Common myeloid progenitor, CD34-positive (primary cell): ENCODE measurements around the gene CHEK1.
"Not testable (repeated sequence)": the region's sequence is repeated elsewhere in the genome, so short reads cannot be mapped to it uniquely, and the experiment has no call there.

Experiments used
- CTCF ChIA-PET: fragments of 350-600 bp; sonication (Branson Sonifier 250); formaldehyde crosslinking; loops from one replicate; lab custom pipeline; 2021; ENCODE audit warnings: antibody characterized with exemption; lab: Charles Lee
- POLR2A ChIA-PET: fragments of 350-600 bp; sonication (Branson Sonifier 250); formaldehyde crosslinking; loops from one replicate; lab custom pipeline; 2021; ENCODE audit warnings: antibody characterized with exemption; lab: Charles Lee
- DNase-seq, 3 donors: peaks; one replicate each; pipeline versions ENCODE4 v3.0.0 to v3.0.0-alpha.2; 2013
- H3K27ac ChIP-seq, 2 experiments: 1 replicate in 1 of 2; 2 replicates in 1 of 2; pipeline ENCODE4 v1.7.0; 2013; ENCODE audit warnings: inconsistent platforms in 2 of 2, low read length in 2 of 2, mild to moderate bottlenecking in 2 of 2, low read depth in 1 of 2, moderate library complexity in 1 of 2; ENCODE audit not compliant: severe bottlenecking in 2 of 2, insufficient read depth in 1 of 2, poor library complexity in 1 of 2
- H3K27me3 ChIP-seq, 5 experiments: replicated peaks in 2 of 5; 1 replicate in 3 of 5; 2 replicates in 2 of 5; pipeline versions ENCODE4 v1.6.1 to v1.7.0; 2013; ENCODE audit warnings: low read length in 4 of 5, mild to moderate bottlenecking in 2 of 5, moderate library complexity in 2 of 5, inconsistent platforms in 1 of 5; ENCODE audit not compliant: insufficient read depth in 5 of 5, control insufficient read depth in 4 of 5
- H3K36me3 ChIP-seq, 4 experiments: 1 replicate in 2 of 4; 2 replicates in 2 of 4; pipeline versions ENCODE4 v1.6.1 to v1.7.0; 2013; ENCODE audit warnings: low read length in 3 of 4, control low read depth in 1 of 4, mild to moderate bottlenecking in 1 of 4; ENCODE audit not compliant: control insufficient read depth in 4 of 4, insufficient read depth in 4 of 4
- H3K4me1 ChIP-seq, 4 experiments: 1 replicate in 3 of 4; 2 replicates in 1 of 4; pipeline versions ENCODE4 v1.6.1 to v1.7.1; 2013; ENCODE audit warnings: low read length in 3 of 4, mild to moderate bottlenecking in 3 of 4, control low read depth in 1 of 4, inconsistent platforms in 1 of 4, moderate library complexity in 1 of 4; ENCODE audit not compliant: control insufficient read depth in 4 of 4, insufficient read depth in 4 of 4; ENCODE audit errors: control extremely low read depth in 1 of 4
- H3K4me3 ChIP-seq, 7 experiments: 1 replicate in 4 of 7; 2 replicates in 3 of 7; pipeline versions ENCODE4 v1.5.1 to v1.7.0; 2013; ENCODE audit warnings: mild to moderate bottlenecking in 7 of 7, low read length in 6 of 7, moderate library complexity in 6 of 7, inconsistent platforms in 2 of 7, low read depth in 2 of 7, control low read depth in 1 of 7; ENCODE audit not compliant: insufficient read depth in 4 of 7, control insufficient read depth in 1 of 7; ENCODE audit errors: extremely low read depth in 1 of 7
- H3K9me3 ChIP-seq, 5 experiments: 1 replicate in 4 of 5; 2 replicates in 1 of 5; pipeline versions ENCODE4 v1.6.1 to v1.7.1; 2013; ENCODE audit warnings: low read length in 4 of 5, mild to moderate bottlenecking in 2 of 5, inconsistent platforms in 1 of 5, low read depth in 1 of 5, moderate library complexity in 1 of 5; ENCODE audit not compliant: control insufficient read depth in 4 of 5, insufficient read depth in 2 of 5; ENCODE audit errors: control extremely low read depth in 1 of 5
- WGBS: methylation state at CpG from one replicate; pipeline ENCODE4 v1.1.5; 2013; ENCODE audit not compliant: insufficient coverage; 5-methylcytosine and 5-hydroxymethylcytosine counted together

CHEK1 gene

DNA sequence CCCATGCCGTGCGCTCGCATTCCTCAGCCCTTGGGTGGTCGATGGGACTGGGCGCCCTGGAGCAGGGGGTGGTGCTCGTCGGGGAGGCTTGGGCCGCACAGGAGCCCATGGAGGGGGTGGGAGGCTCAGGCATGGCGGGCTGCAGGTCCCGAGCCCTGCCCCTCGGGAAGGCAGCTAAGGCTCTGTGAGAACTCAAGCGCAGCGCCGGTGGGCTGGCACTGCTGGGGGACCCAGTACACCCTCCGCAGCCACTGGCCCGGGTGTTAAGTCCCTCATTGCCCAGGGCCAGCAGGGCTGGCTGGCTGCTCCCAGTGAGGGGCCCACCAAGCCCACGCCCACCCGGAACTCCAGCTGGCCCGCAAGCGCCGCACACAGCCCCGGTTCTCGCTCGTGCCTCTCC, 79.7 kb downstream of the CHEK1 start:
- H3K27ac ChIP-seq, H3K36me3 ChIP-seq, DNase-seq, H3K4me1 ChIP-seq, CTCF ChIA-PET, H3K27me3 ChIP-seq, POLR2A ChIA-PET, H3K9me3 ChIP-seq, H3K4me3 ChIP-seq: not testable (repeated sequence)
- 100% methylated on average over 6 of the region's 24 CpGs for WGBS

DNA sequence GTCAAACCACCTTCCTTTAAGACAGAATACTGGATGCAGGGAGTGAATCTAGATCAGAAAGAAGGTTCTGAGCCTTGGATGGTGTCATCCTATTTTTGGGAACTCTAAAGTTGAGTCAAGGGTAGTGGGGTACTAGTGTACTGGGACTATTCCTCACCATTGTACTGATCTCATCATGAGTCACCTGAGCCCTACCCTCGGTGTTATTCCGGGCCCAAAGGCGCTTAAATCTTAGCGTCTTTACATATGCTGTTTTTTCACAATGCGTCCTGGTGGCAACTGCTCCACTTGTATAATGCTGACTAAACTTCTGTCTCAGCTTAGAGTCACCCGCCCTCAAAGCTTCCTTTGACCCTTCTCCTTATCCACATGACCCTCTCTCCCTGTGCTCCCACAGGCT, 95.8 kb downstream of the CHEK1 start:
- ChIA-PET CTCF (no interaction called here), POLR2A (no interaction called here)
- no peak overlapping the region for H3K4me3 ChIP-seq
- no peak overlapping the region for H3K27ac ChIP-seq
- 97% methylated on average over 6 of the region's 6 CpGs for WGBS
- H3K4me1 ChIP-seq, result no peaks in the 10 kb centered on the region
- no peak for DNase-seq
- no peaks in the 10 kb centered on the region for H3K36me3 ChIP-seq
- peaks cover 0 to 6% (median 2%) of the 10 kb centered on the region in 5 experiments for H3K27me3 ChIP-seq
- no peaks in the 10 kb centered on the region for H3K9me3 ChIP-seq

DNA sequence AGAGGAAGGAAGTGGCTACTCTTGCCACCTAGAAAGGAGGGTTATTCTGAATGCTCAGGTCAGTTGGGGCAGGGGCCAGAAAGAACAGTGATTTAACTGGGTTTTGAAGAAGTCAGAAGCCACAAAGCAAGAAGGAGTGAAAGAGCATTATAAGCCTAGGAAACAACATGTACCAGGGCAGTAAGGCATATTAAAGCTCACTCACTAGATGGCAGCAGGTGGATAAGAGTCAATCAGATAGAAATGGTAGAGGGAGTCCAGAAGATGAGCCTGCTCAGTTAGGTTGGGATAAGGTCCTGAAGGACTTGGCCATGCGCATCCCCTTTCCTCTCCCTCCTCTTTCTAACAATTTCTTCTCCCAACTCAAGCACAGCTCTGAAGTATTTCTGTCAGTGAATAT, 99.2 kb downstream of the CHEK1 start:
- H3K27me3 ChIP-seq, result peaks cover 0 to 10% (median 8%) of the 10 kb centered on the region in 5 experiments
- CTCF ChIA-PET, result interaction anchor here (0.7 to 1.2 kb wide), 2 partner anchors 153 to 157 kb away, joined by 3 to 5 read pairs; no protein-coding TSS in a partner anchor
- no peaks in the 10 kb centered on the region for H3K4me1 ChIP-seq
- H3K9me3 ChIP-seq, result no peaks in the 10 kb centered on the region
- WGBS, result no CpG with 5 or more reads among the region's 1 CpG
- H3K27ac ChIP-seq, result no peak overlapping the region
- H3K36me3 ChIP-seq, result no peaks in the 10 kb centered on the region
- peak in 2 of 3 donors; percentile 1 to 34 for DNase-seq
- POLR2A ChIA-PET, result no interaction called here
- H3K4me3 ChIP-seq, result no peak overlapping the region
